CD4-positive, alpha-beta T cell treated with Interleukin-15 for 4 hours (primary cell): ENCODE measurements around the gene TSSK2.

Source experiments
- DNase-seq: peaks from one replicate; pipeline ENCODE4 v3.0.0-alpha.2; 2020; ENCODE audit warnings: low spot score

Gene TSSK2

GRCh38 chr22:19169002-19169946 is 38.2 kb downstream of the TSSK2 start:
- DNase-seq: no peak

- no peak for DNase-seq
These were observed 38.8 kb downstream of the TSSK2 start for GRCh38 chr22:19169947-19170318.

- no peak for DNase-seq
These were observed 41.3 kb downstream of the TSSK2 start for GRCh38 chr22:19172213-19173046.

- no peak for DNase-seq
These were observed 42.2 kb downstream of the TSSK2 start for GRCh38 chr22:19173047-19174035.

- DNase-seq: no peak
These were observed 43.3 kb downstream of the TSSK2 start for GRCh38 chr22:19174106-19175025.

GRCh38 chr22:19175026-19175601 is 44.0 kb downstream of the TSSK2 start:
- no peak for DNase-seq

- DNase-seq: no peak
These were observed 44.6 kb downstream of the TSSK2 start for GRCh38 chr22:19175602-19176174.

- DNase-seq: no peak
These were observed 45.1 kb downstream of the TSSK2 start for GRCh38 chr22:19176175-19176643.

- no peak for DNase-seq
These were observed 45.6 kb downstream of the TSSK2 start for GRCh38 chr22:19176732-19177131.

GRCh38 chr22:19177164-19178064 is 46.3 kb downstream of the TSSK2 start:
- DNase-seq: no peak

- peak; percentile 44 for DNase-seq
These were observed 47.1 kb downstream of the TSSK2 start for GRCh38 chr22:19178065-19178656.

- peak; percentile 85 for DNase-seq
These were observed 47.8 kb downstream of the TSSK2 start, which contains the start of gene SLC25A1 for GRCh38 chr22:19178657-19179496. SLC25A1 (minus strand) TSS chr22:19178736; CDS start chr22:19178673, 63 bp downstream.

- peak; percentile 51 for DNase-seq
These were observed 48.5 kb downstream of the TSSK2 start for GRCh38 chr22:19179497-19180048.

- DNase-seq: no peak
These were observed 49.1 kb downstream of the TSSK2 start for GRCh38 chr22:19180234-19180633.

GRCh38 chr22:19180740-19181410 is 49.8 kb downstream of the TSSK2 start:
- DNase-seq: no peak

- no peak for DNase-seq
These were observed 50.8 kb downstream of the TSSK2 start for GRCh38 chr22:19181786-19182471.
